HG03060 (cell line): ENCODE measurements around the gene GAL3ST2.
"Not testable (repeated sequence)": the region's sequence is repeated elsewhere in the genome, so short reads cannot be mapped to it uniquely, and the experiment has no call there.

Experiments
- ATAC-seq: cut with Tn5 transposase; IDR thresholded peaks from one replicate; pipeline ENCODE4 v1.9.1; 2021; ENCODE audit warnings: low read depth, moderate number of reproducible peaks; ENCODE audit not compliant: unreplicated experiment

GAL3ST2 gene

DNA sequence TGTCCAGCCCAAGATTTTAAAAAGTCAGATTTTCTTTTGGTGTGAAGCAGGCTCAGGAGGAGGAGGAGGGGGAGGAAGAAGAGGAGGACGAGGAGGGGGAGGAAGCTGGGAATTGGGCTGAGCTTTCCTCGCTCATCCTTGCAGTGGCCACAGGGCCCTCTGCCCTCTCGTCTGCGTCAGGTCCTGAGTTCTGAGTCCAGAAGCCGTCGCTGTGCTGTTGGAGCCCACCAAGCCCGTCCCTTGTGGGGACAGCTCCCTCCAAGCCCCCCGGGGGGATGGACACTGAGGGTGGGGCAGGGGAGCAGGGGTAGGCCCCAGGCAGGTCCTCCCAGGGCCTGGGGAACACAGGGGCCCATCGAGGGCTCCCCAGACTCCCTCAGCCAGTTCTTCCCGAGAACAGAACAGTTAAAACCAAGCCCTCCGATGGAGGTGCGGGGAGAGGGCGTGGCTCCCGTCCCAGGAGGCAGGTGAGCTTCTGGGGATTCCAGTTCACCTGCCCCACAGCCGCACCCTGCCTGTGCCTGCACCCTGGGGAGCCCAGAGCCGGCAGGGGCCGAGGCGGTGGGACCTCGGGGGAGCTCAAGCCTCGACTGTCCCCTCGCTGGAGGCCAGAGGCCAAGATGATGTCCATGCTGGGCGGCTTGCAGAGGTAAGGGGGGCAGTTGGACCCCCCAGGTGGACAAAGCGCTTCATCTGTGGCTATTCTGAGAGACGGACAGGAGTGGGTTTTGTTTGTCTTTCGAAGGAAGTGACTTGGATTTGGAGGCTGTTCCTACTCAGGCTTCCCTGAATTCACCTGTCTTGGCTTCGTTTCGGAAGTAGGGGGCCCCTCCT is at the start of gene GAL3ST2:
TSS of gene GAL3ST2 (plus strand) at position 487 of the 834 bp plus-strand sequence. CDS start at position 621, 134 bp downstream.
- no peak for ATAC-seq

DNA sequence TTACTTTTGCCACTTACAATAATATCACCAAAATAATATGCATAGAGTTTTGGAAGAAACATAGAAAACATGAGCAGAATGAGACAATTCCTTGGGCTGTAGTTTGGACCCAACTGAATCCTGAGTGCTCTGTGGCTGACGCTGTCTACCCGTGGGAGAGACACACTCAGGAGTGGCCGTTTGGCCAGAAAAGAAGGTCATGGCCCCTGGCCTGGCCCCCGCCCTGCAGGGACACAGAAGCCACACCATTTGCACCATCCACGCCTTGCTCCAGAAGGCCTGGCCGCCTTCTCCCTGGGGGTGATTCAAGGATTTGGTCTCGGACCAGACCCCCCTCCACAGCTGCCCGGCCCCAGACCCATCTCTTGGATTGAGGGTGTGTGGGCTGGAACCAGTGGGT is 48.6 kb upstream of the GAL3ST2 start:
- no peak for ATAC-seq

DNA sequence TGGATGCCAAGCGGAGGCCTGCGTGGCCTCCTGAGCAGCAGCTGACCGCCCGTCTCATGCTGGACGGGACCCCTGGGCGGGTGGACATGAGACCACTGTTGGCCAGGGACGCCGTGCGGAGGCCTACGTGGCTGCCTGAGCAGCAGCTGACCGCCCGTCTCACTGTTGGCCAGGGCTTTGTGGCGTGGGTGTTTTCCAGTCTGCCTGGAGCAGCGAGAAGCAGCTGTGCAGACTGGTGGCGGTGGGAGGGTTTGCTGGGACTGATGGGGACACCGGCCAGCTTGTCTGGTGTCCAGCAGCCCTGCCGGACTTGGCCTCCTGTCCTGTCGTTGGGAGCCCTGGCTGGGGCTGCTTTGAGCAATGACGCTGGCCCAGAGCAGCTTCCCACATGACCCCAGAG is 48.0 kb upstream of the GAL3ST2 start:
- ATAC-seq = no peak

DNA sequence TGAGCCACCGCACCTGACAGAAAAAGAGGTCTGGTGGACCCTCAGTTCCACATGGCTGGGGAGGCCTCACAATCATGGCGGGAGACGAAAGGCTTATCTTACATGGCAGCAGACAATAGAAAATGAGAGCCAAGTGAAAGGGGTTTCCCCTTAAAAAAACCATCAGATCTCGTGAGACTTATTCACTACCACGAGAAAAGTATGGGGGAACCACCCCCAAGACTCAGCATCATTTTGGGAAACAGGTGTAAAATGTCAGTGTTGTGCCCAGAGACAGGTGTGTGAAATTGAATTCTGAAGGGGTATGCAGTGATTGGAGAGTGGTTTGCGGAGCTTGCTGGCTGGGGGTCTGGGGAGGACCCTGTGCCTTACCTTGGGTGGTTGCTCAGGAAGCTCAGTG is 46.8 kb upstream of the GAL3ST2 start:
- no peak for ATAC-seq

DNA sequence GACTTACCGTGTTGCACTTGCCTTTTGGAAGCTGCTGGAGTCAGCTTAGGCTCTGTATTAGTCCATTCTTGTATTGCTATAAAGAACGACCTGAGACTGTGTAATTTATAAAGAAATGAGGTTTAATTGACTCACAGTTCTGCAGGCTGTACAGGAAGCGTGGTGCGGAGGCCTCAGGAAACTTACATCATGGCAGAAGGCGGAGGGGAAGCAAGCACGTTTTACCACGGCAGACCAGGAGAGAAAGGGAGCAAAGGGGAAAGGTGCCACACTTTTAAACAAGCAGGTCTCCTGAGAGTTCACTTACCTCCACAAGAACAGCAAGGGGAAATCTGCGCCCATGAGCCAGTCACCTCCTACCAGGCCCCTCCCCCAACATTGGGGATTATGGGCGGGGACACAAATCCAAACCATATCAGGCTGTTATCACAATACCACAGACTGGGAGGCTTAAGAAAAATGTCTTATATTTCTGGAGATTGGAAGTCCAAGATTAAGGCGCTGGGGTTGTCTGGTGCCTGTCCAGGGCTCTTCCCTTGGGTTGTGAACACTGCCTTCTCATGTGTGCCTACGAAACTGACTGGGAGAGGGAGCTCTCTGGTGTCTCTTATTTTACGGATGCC is 45.8 kb upstream of the GAL3ST2 start:
- no peak for ATAC-seq

DNA sequence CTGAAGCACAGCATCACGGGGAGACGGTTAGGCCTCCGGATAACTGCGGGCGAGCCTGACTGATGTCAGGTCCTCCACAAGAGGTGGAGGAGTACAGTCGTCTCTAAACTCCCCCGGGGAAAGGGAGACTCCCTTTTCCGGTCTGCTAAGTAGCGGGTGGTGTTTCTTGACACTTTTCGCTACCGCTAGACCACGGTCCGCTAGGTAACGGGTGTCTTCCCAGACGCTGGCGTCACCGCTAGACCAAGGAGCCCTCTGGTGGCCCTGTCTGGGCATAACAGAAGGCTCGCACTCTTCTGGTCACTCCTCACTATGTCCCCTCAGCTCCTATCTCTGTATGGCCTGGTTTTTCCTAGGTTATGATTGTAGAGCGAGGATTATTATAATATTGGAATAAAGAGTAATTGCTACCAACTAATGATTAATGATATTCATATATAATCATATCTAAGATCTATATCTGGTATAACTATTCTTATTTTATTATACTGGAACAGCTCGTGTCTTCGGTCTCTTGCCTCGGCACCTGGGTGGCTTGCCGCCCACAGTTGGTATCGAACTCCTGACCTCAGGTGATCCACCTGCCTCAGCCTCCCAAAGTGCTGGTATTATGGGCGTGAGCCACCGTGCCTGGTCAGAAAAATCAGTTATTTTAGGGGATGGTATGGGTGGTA is 44.0 kb upstream of the GAL3ST2 start:
- ATAC-seq = not testable (repeated sequence)

DNA sequence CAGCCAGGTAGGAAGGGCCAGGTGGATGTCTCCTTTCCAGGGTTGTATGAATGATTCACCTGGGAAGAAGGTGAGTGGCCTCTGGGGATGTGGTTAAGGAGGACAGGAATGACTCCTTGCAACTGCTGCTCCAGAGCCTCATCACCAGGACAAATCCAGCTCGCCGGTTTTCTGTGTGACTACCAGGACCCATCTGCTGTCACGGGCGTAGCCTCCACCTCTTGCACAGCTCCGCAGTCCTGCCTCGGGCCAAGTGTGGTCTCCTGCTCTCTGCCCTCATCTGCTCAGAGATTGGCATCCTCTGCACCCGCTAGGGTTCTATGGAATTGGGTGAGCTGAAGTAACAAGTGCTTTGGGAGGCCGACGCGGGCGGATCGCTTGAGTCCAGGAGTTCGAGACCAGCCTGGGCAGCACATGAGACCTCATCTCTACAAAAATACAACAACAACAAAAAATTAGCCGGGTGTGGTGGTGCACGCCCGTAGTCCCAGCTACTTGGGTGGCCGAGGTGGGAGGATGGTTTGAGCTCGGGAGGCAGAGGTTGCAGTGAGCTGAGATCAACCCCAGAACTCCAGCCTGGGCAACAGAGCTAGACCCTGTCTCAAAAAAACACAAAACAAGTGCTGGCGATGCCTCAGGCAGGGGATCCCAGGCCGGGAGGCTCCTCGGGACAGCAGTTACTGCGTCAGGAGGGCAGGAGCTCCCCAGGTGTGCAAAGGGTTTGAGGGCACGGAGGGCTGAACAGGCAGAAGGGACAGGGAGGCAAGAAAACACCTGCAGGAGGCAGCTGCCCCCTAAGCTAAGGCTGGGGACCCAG is 43.0 kb upstream of the GAL3ST2 start:
- no peak for ATAC-seq

DNA sequence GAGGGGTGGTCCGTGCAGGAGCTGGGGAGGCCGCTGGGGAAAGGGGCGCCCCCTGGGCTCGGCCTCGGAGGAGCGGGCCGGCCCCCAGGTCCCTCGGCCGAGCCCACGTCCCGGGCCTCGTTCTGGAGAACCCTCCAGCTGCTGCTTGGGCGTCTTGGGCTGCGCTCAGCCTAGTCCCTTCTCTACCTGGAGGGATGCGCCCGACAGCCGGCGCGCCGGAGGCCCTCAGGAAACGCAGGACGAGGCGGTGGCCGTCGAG is 42.5 kb upstream of the GAL3ST2 start:
- ATAC-seq = no peak

DNA sequence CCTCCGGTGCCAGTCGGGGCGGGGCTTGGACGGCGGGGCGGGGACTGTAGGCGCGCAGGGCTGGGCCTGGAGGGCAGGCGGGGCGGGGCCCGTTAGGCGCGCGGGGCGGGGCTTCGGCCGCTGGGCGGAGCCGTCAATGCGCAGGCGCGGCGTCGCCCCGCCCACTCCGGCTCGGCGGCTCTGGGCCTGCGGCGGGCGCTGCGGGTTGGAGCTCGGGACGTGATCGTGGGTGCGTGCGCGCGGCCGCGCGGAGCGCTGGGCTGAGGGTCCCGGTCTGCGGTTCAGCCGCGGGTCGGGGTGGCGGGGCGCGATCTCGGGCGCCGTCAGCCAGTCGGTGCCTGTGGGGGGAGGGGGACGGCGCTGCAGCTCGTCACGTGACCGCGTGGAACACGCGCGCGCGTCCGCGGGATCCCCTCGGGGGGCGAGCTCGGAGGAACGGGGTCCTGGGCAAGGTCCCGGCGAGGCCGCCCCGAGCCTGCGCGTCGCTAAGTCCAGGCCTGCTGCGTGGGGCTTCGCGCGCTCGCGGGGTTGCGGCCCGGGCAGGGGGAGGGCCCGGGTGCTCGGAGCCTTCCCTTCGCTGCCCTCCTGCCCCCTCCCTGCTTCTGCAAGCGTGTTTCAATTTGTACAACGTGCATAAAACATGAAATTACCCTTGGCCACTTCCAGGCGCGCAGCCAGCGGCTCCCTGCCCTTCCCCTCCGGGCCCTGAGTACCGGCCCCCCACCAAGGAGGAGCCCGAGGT is 42.0 kb upstream of the GAL3ST2 start, which contains the start of gene D2HGDH:
TSS of gene D2HGDH (plus strand) at position 164 of the 742 bp plus-strand sequence. CDS start 595 bp downstream, outside the sequence.
- no peak for ATAC-seq

DNA sequence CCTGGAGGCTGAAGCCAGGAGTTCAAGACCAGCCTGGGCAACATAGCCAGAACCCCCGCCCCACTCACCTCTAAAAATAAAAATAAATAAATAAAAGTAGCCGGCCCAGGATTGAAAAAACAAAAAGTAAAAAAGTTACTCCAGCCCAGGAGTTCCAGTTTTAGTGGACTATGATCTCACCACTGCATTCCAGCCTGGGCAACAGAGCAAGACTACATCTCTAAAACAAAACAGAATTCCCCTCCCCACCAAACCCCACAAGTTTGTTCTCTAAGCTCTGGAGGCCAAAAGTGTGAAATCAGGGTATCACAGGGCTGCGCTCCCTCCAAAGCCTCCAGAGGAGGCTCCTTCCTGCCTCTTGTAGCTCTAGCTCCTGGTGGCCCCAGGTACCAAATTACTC is 40.5 kb upstream of the GAL3ST2 start:
- ATAC-seq = no peak

DNA sequence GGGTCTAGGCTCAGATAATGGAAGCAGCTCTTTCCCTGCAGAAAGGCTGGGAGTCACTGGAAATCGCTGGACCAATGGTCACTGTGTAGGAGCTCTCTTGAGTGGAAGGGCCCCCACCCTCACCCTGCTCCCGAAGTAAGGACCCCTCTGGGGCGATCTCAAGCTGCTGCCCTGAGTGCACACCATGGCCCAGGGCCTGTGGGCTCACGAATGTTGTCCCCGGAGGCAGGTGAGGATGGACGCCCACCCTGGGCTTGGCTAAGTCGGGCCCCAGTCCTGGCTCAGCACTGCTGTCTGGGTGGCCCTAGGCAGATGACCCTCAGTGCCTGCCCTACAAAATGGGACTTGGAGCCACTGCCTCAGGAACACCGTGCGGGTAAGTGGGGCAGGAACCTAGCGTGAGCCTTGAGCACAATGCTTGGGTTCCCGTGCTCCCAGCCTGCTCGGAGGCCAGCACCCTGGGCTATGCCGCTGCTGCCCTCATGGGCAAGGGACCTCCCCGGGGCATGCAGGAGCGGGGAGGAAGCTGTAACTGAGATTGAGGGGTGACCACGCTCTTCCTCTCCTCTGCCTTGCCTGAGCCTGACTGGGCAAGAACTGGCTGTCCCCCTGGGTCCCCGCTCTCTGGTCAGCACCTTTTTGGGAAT is 38.5 kb upstream of the GAL3ST2 start:
- ATAC-seq = no peak

DNA sequence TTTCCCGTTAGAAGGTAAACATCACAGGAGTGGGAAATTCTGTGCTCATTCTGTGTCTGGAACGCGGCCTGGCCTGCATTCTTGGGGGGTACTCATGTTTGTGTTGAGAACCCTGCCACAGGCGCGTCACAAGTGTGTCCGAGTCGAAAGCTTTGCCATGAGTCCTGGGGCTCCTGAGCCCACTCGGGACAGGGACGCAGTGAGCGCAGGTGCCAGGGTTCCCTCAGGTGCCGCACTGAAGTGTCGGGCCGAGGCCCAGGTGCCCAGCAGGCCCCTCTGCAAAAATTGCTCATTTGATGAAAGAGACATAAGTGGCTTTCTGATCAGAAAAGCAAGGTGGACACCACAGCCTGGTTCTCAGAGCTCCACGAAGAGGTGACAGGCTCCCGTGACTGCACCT is 37.4 kb upstream of the GAL3ST2 start:
- no peak for ATAC-seq

DNA sequence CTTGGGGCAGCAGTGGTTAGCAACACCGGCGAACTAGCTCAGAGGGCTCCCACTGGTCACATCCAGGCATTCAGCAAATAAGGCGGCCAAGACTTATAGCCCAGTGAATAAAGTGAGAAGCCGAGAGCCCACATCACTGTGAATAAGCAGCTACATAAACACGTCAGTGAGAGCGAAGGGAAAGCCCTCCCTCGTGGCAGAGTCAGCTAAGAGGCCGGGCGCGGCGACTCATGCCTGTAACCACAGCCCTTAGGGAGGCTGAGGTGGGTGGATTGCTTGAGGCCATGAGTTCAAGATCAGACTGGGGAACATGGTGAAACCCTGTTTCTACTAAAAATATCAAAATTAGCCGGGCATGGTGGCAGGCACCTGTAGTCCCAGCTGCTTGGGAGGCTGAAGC is 37.0 kb upstream of the GAL3ST2 start:
- no peak for ATAC-seq

DNA sequence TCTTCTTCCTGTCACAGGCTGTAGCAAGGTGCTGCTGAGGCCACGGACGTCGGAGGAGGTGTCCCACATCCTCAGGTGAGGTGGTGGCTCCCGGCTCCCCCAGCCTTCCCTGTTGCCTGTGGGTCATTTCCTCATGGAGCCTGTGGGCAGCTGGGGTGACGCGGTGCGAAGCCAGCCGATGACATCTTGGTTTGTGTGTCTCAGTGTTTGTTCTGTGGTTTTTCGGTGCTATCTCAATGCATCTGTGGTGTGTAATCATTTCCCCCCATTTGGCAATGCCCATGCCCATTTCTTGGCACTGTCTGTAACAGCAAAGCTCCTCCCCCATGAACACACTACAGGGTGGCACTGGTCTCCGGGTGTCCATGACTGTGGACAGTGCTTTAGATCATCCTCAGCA is 35.6 kb upstream of the GAL3ST2 start:
- no peak for ATAC-seq

DNA sequence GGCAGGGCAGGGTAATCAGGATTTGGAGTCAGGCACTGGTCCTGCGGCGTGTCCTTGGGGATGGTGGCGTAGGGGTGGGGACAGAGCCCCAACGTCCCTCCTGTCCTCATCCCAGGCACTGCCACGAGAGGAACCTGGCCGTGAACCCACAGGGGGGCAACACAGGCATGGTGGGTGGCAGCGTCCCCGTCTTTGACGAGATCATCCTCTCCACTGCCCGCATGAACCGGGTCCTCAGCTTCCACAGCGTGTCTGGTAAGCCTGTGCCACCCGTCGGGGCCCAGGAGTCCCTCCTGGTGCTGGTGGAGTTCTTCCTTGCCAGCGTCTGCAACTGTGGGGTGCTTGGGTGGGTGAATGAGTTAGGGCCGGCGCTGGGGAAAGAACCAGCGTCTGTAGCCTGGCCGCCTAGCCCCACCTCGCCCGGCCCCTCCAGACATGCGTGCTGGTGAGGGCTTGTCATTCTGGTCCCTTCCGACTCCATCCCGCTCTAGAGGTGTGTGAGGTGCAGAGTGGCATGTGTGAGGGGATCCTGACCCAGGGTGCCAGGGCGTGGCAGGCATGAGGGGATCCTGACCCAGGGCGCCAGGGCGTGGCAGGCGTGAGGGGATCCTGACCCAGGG is 34.2 kb upstream of the GAL3ST2 start:
- no peak for ATAC-seq

DNA sequence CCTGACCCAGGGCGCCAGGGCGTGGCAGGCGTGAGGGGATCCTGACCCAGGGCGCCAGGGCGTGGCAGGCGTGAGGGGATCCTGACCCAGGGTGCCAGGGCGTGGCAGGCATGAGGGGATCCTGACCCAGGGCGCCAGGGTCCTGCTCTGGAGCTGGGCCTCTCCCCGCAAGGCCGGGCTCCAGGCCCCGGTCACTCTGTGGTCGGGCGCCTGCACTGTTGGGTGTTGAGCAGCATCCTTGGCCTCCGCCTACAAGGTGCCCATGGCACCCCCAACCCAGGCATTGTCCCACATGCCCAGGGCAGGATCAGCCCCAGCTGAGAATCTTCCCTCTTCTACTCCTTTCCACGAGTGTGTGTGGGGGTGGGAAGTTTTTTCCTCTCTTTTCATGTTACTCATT is 33.6 kb upstream of the GAL3ST2 start:
- not testable (repeated sequence) for ATAC-seq

DNA sequence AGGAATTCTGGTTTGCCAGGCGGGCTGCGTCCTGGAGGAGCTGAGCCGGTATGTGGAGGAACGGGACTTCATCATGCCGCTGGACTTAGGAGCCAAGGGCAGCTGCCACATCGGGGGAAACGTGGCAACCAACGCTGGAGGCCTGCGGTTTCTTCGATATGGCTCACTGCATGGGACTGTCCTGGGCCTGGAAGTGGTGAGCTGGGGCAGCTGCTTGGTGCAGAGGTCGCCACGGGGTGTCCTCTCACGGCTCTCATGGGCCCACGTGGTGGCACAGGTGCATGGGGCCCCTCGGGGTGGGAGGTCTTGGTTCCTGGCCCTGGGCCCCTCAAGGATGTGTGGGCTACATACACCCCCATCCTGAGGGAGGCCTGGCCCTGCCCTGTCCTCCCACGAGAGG is 33.0 kb upstream of the GAL3ST2 start:
- ATAC-seq = no peak

DNA sequence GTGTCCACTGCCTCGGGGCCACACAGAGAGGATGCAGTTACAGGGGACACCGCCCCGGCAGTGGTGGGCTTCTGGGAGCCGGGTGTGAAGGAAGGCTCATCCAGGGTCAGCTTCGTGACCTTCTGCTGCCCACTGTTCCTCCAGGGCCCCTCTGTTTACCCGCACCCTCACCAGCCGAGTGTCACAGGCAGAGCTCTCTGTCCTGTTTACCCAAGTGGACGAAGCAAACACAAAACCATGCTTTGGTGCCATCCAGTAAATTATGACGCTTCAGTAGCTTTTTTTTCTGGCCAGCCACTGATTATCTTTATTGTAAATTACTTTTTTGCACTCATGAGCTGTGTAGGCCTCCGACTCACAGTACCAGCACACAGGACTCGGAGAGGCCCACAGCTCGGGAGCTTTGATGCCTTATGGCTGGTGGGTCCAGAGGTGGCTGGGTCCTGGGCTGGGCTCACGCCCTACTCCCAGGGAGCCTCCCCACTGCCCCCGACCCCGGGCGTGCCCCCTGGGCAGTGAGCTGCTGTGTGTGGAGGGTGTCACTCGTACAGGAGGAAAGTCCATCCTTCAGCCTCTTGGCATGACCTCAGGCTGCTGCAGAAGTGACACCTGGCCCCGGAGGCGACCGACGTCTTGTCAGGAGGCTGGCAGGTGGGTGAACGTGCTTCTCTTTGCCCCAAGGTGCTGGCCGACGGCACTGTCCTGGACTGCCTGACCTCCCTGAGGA is 32.4 kb upstream of the GAL3ST2 start:
- no peak for ATAC-seq

DNA sequence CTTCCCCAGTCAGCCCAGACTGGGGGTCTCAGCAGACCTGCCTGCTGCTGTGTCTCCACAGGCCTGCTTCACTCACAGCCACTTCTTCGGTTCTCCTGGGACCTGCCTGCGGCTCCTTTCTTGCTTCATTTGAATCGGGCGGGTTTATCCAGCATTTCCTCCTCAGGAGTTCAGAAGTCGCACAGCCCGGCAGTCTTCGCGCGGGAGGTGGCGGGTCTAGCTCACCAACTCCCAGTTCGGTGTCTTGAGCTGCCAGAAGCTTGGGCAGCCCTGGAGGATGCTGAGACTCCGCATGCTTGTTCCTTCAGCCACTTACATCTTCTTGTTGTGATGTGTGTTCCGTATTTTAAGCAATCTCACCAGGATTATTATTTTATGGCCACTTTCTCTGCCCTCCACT is 31.3 kb upstream of the GAL3ST2 start:
- ATAC-seq = no peak
